22Rv1 (cell line): ENCODE measurements around the gene TNRC18.

Source experiments
- CTCF ChIP-seq: fragments of 450-650 bp; IDR thresholded peaks from 2 replicates; pipeline ENCODE4 v1.5.1; 2017; ENCODE audit warnings: mild to moderate bottlenecking
- ZFX ChIP-seq: fragments of 450-650 bp; IDR thresholded peaks from 2 replicates; pipeline ENCODE4 v1.6.1; 2017; ENCODE audit warnings: antibody characterized with exemption, borderline replicate concordance

GRCh38 chr7:5457245-5457735 lies 33.7 kb upstream of the TNRC18 start:
- TF ChIP-seq CTCF (no peak), ZFX (no peak)
